GM19099 (cell line): ENCODE results near the gene SBSN.

Experiments
- POLR2A ChIP-seq: IDR thresholded peaks from 3 replicates; pipeline ENCODE4 v1.6.1; 2011; ENCODE audit warnings: low read depth; ENCODE audit not compliant: insufficient read length; ENCODE audit errors: extremely low read depth

Gene SBSN

DNA sequence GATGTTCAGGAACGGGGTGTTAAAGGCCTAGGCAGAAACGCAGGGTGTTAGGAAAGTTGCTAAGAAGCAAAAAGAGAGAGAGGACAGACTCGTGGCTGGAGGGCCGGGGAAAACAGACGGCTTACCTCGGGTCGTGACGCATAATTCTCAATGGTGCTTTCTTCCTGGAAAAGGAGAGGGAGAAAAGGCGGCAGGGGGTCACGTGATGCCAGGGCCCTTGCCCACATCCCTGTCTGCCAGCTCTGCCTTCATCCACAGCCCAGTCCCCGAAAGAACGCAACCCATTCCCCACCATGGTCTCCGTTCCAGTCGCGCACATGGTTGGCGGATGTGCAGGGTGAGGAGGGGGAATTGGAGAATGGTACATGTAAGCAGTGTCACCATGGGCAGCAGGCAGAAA is 39.4 kb downstream of the SBSN start:
- no peak for TF ChIP-seq POLR2A

DNA sequence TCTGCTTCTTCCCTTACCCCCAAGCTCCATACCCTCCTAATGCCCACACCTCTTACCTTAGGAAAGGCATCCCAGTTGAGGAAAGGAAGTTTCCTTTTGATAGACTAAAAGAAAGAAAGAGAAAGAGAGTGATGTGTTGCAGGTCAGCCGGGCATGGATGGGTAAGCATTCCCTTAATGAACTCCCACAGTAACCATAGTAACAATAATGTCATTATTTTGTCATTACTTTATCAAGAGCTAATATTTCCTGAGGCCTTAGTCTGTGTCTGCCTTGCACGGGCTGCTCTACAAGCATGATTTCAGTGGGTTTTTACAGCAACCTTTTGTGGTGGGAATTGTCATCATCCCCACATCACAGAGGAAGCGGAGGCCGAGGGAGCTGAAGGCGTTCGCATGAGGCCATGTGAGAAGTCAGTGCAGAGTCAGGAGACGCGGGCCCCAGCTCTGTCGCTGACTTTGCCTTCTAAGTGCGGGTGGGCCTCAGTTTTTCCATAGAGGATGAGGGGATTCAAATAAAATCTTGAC is 40.4 kb downstream of the SBSN start:
- no peak for TF ChIP-seq POLR2A

DNA sequence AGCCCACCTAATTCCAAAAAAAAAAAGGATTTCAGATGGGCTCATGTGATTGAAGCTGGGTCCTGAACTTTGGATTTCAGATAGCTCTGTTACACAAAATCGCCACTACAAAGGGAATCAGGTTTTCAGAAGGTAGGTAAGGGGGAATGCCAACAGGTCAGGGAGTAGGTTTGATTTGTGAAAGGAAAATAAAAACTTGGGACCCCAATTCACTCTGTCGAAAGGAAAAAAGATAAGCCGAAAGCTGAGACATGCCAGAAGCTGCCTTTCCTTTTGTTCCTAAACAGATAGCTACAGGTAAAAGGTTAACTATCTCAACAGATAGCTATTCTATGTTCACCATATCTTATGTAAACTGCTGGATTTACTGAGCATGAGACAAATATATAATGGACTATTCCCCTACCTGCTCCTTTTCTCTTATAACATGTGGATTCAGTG is 41.8 kb downstream of the SBSN start:
- no peak for TF ChIP-seq POLR2A

DNA sequence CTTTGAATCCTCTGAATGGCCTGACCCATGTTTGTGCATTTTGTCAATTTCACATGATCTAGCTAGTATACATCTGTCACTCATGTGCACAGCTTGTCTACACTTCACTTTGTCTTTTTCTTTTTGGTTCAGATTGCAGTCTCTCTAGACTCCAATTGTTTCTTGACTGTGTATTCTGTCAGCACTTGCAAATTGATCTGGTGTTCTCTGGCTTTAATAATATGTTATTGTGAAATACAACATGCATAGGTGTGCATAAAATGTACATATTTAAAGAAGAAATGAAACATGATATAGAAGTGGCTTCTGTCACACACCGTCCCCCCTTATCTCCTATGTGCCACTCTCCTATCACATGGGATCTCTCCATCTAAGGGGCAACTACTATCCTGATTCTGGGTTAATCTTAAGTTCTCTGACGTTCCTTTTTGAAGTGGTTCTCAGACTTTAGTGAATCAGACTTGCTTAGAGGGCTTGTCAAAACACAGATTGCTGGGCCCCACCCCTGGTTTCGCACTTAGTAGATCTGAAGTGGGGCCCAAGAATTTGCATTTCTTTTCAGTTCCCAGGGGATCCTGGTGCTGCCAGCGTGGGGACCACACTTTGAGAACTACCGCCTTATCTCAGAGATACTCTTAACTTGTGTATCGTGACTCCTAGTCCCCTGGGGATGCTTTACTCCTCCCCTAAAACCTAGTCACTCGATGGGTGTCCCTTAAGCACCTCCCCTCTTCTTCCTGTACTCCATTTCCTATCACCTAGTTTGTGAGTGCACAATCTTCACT is 43.7 kb downstream of the SBSN start:
- no peak for TF ChIP-seq POLR2A

DNA sequence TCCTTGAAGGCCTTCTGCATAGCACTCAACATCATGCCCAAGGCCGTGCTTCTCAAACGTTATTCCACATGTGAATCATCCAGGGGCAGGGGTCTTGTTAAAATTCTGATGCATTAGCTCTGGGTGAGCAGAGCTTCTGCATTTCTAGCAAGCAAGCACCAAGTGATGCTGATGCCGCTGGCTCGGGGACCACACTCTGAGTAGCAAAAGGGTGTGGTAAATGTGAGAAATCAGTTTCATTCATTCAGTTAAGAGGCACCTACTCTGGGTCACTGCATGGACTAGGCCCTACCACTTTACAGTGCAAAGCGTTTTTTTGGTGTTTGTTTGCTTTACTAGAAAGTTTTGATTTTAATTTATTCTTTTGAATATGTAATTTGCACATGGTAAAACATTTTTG is 45.0 kb downstream of the SBSN start:
- no peak for TF ChIP-seq POLR2A

DNA sequence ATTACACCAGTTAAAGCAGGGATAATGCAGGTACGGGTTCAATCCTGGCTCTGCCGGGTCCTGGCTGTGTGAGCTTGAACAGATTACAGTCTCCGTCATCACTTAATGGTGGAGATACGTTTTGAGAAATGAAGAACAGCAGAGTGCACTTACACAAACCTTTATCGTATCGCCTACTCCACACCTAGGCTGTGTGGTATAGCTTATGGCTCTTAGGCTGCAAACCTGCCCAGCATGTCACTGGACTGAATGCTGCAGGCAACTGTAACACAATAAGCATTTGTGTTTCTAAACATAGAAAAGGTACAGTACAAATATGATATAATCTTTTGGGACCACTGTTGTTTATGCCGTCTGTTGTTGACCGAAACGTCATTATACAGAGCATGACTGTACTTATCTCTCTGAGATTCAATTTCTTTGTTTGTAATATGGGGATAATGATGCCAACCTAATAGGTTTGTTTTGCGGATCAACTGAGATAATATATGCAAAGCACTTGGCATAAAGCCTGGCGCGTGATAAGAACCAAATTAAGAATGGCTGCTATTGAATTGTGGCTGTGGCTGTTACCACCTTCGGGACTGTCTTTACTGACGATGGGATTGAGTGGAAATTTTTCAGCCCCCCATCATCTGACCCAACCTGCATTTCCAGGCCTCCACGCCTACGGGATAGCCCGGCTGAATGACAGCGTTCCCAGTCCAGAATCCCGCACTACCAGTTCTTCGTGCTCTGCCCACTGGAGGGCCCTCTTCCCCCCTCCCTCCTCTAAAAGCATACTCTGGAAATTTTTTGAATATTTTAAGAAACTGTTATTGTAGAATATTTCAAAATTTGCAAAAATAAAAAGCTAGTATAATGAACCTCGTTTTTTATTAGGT is 49.1 kb downstream of the SBSN start:
- no peak for TF ChIP-seq POLR2A

DNA sequence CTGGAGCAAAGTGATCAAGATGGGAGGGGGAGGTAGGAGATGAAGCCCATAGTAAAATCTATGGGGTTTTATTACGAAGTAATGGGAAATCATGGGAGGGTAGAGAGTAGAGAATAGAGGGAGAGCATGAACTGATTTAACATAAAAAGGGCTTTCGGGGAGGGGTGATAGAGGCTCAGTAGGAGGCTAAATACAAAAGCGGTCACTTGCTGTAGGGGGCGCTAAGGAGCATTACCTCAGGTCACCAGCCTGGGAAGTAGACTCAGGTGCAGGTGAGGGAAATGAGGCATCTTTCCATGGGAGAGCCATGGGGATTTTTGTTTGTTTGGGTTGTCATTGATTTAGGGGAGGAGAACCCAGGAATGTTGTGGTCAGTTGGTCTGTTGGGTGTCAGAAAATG is 52.0 kb downstream of the SBSN start:
- TF ChIP-seq POLR2A: no peak

DNA sequence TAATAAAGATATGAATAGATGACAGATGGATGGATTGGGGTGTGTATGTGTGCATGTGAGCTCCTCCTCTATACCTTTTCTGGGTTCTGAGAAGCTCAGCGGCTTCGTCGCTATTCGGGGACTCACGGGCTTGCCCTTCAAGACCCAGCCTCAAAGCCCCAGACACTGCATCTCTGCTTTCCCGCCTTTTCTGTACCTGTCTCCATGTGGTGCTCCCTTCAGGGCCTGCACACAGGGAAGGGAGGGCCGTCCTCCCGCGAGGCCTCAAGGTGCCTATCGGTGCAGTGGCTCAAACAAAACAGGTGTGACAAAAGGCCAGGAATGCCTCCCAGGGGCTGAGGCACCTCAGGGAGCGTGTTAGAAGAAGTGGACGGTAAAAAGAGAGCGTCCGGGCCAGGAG is 54.0 kb downstream of the SBSN start:
- TF ChIP-seq POLR2A: no peak
